ENCODE results near the gene MLST8.

Gene MLST8

GRCh38 chr16:2212362-2213324 is 7.4 kb downstream of the MLST8 start:
- H3K4me1 ChIP-seq (ENCODE audit: insufficient read depth, low read length): peaks cover 9% of the 10 kb centered on the region
- H3K27me3 ChIP-seq (ENCODE audit: insufficient read depth, low read length): no peaks in the 10 kb centered on the region
- no peaks in the 10 kb centered on the region for H3K9me3 ChIP-seq (ENCODE audit: insufficient read depth, low read depth, low read length)
- no peak overlapping the region for H3K27ac ChIP-seq (ENCODE audit: low read length)
- peak overlapping the region; percentile 80; the same call in 1 of the 2 replicates for H3K9ac ChIP-seq (ENCODE audit: low read depth, low read length)
- H3K4me3 ChIP-seq (ENCODE audit: low read length): peak overlapping the region; percentile 84
- peaks cover 30% of the 10 kb centered on the region for H3K36me3 ChIP-seq (ENCODE audit: insufficient read depth, low read depth, low read length)

- peak overlapping the region; percentile 84 for H3K4me3 ChIP-seq (ENCODE audit: low read length)
- H3K27ac ChIP-seq (ENCODE audit: low read length): no peak overlapping the region
- H3K36me3 ChIP-seq (ENCODE audit: insufficient read depth, low read depth, low read length): peaks cover 19% of the 10 kb centered on the region
These were observed 8.8 kb downstream of the MLST8 start for GRCh38 chr16:2213817-2214718.

GRCh38 chr16:2214719-2214968 is 9.4 kb downstream of the MLST8 start, which contains the start of gene PGP:
Gene PGP (minus strand): TSS chr16:2214840. CDS start chr16:2214777, 63 bp downstream.
- no peaks in the 10 kb centered on the region for H3K9me3 ChIP-seq (ENCODE audit: insufficient read depth, low read depth, low read length)
- peaks cover 19% of the 10 kb centered on the region for H3K36me3 ChIP-seq (ENCODE audit: insufficient read depth, low read depth, low read length)
- peak within 1 kb of the TSS; percentile 97 for H3K9ac ChIP-seq (ENCODE audit: low read depth, low read length)
- H3K4me3 ChIP-seq (ENCODE audit: low read length): peak within 1 kb of the TSS; percentile 97
- H3K4me1 ChIP-seq (ENCODE audit: insufficient read depth, low read length): peaks cover 9% of the 10 kb centered on the region
- peak within 1 kb of the TSS; percentile 99 for H3K27ac ChIP-seq (ENCODE audit: low read length)
- H3K27me3 ChIP-seq (ENCODE audit: insufficient read depth, low read length): no peaks in the 10 kb centered on the region

More at GRCh38 chr16:2213817-2214718, 8.8 kb downstream of the MLST8 start:
- H3K27me3 ChIP-seq (ENCODE audit: insufficient read depth, low read length): no peaks in the 10 kb centered on the region
- peaks cover 9% of the 10 kb centered on the region for H3K4me1 ChIP-seq (ENCODE audit: insufficient read depth, low read length)
- no peaks in the 10 kb centered on the region for H3K9me3 ChIP-seq (ENCODE audit: insufficient read depth, low read depth, low read length)
- H3K9ac ChIP-seq (ENCODE audit: low read depth, low read length): peak overlapping the region; percentile 80; the same call in 1 of the 2 replicates

GRCh38 chr16:2216330-2216729 is 11.1 kb downstream of the MLST8 start:
- H3K27me3 ChIP-seq (ENCODE audit: insufficient read depth, low read length): no peaks in the 10 kb centered on the region
- no peak overlapping the region for H3K4me3 ChIP-seq (ENCODE audit: low read length)
- no peak overlapping the region for H3K27ac ChIP-seq (ENCODE audit: low read length)
- no peak overlapping the region for H3K9ac ChIP-seq (ENCODE audit: low read depth, low read length)
- peaks cover 6% of the 10 kb centered on the region; the same call in 1 of the 2 replicates for H3K4me1 ChIP-seq (ENCODE audit: insufficient read depth, low read length)
- H3K9me3 ChIP-seq (ENCODE audit: insufficient read depth, low read depth, low read length): no peaks in the 10 kb centered on the region
- H3K36me3 ChIP-seq (ENCODE audit: insufficient read depth, low read depth, low read length): peaks cover 19% of the 10 kb centered on the region

- H3K4me1 ChIP-seq (ENCODE audit: insufficient read depth, low read length): no peaks in the 10 kb centered on the region
- peak within 1 kb of the TSS; percentile 92 for H3K9ac ChIP-seq (ENCODE audit: low read depth, low read length)
- H3K9me3 ChIP-seq (ENCODE audit: insufficient read depth, low read depth, low read length): no peaks in the 10 kb centered on the region
- H3K27ac ChIP-seq (ENCODE audit: low read length): peak within 1 kb of the TSS; percentile 62
- peak within 1 kb of the TSS; percentile 78 for H3K4me3 ChIP-seq (ENCODE audit: low read length)
- no peaks in the 10 kb centered on the region for H3K36me3 ChIP-seq (ENCODE audit: insufficient read depth, low read depth, low read length)
- H3K27me3 ChIP-seq (ENCODE audit: insufficient read depth, low read length): no peaks in the 10 kb centered on the region
These were observed 18.1 kb downstream of the MLST8 start, which contains the start of gene E4F1 for GRCh38 chr16:2223221-2223941. Gene E4F1 (plus strand): TSS chr16:2223591. CDS start chr16:2223614, 23 bp downstream.

GRCh38 chr16:2223942-2224486 is 18.8 kb downstream of the MLST8 start:
- no peaks in the 10 kb centered on the region for H3K4me1 ChIP-seq (ENCODE audit: insufficient read depth, low read length)
- H3K27me3 ChIP-seq (ENCODE audit: insufficient read depth, low read length): no peaks in the 10 kb centered on the region
- H3K9me3 ChIP-seq (ENCODE audit: insufficient read depth, low read depth, low read length): no peaks in the 10 kb centered on the region
- 0 out of 2 replicates have a peak, but pooled peaks cover 3% of the 10 kb centered on the region for H3K36me3 ChIP-seq (ENCODE audit: insufficient read depth, low read depth, low read length)
- peak overlapping the region; percentile 62 for H3K27ac ChIP-seq (ENCODE audit: low read length)
- H3K4me3 ChIP-seq (ENCODE audit: low read length): peak overlapping the region; percentile 78
- H3K9ac ChIP-seq (ENCODE audit: low read depth, low read length): peak overlapping the region; percentile 92

- H3K9ac ChIP-seq (ENCODE audit: low read depth, low read length): no peak overlapping the region
These were observed 21.1 kb downstream of the MLST8 start for GRCh38 chr16:2226245-2226793.

GRCh38 chr16:2226918-2227317 is 21.7 kb downstream of the MLST8 start:
- no peaks in the 10 kb centered on the region for H3K27me3 ChIP-seq (ENCODE audit: insufficient read depth, low read length)
- H3K9me3 ChIP-seq (ENCODE audit: insufficient read depth, low read depth, low read length): no peaks in the 10 kb centered on the region
- H3K9ac ChIP-seq (ENCODE audit: low read depth, low read length): no peak overlapping the region
- peaks cover 19% of the 10 kb centered on the region for H3K36me3 ChIP-seq (ENCODE audit: insufficient read depth, low read depth, low read length)
- H3K4me1 ChIP-seq (ENCODE audit: insufficient read depth, low read length): no peaks in the 10 kb centered on the region
- H3K4me3 ChIP-seq (ENCODE audit: low read length): no peak overlapping the region
- no peak overlapping the region for H3K27ac ChIP-seq (ENCODE audit: low read length)

More at GRCh38 chr16:2226245-2226793, 21.1 kb downstream of the MLST8 start:
- Histone ChIP-seq H3K27me3 (ENCODE audit: insufficient read depth, low read length) (no peaks in the 10 kb centered on the region), H3K9me3 (ENCODE audit: insufficient read depth, low read depth, low read length) (no peaks in the 10 kb centered on the region), H3K27ac (ENCODE audit: low read length) (no peak overlapping the region), H3K36me3 (ENCODE audit: insufficient read depth, low read depth, low read length) (peaks cover 14% of the 10 kb centered on the region), H3K4me3 (ENCODE audit: low read length) (no peak overlapping the region), H3K4me1 (ENCODE audit: insufficient read depth, low read length) (no peaks in the 10 kb centered on the region)

GRCh38 chr16:2228161-2228824 is 23.0 kb downstream of the MLST8 start:
- Histone ChIP-seq H3K4me1 (ENCODE audit: insufficient read depth, low read length) (no peaks in the 10 kb centered on the region), H3K27me3 (ENCODE audit: insufficient read depth, low read length) (no peaks in the 10 kb centered on the region), H3K4me3 (ENCODE audit: low read length) (no peak overlapping the region), H3K27ac (ENCODE audit: low read length) (no peak overlapping the region), H3K36me3 (ENCODE audit: insufficient read depth, low read depth, low read length) (peaks cover 31% of the 10 kb centered on the region), H3K9ac (ENCODE audit: low read depth, low read length) (no peak overlapping the region), H3K9me3 (ENCODE audit: insufficient read depth, low read depth, low read length) (no peaks in the 10 kb centered on the region)

- H3K4me3 ChIP-seq (ENCODE audit: low read length): no peak overlapping the region
- no peak overlapping the region for H3K27ac ChIP-seq (ENCODE audit: low read length)
- peaks cover 31% of the 10 kb centered on the region for H3K36me3 ChIP-seq (ENCODE audit: insufficient read depth, low read depth, low read length)
- H3K9me3 ChIP-seq (ENCODE audit: insufficient read depth, low read depth, low read length): no peaks in the 10 kb centered on the region
- H3K9ac ChIP-seq (ENCODE audit: low read depth, low read length): no peak overlapping the region
- no peaks in the 10 kb centered on the region for H3K4me1 ChIP-seq (ENCODE audit: insufficient read depth, low read length)
- no peaks in the 10 kb centered on the region for H3K27me3 ChIP-seq (ENCODE audit: insufficient read depth, low read length)
These were observed 23.8 kb downstream of the MLST8 start for GRCh38 chr16:2229091-2229490.
